ENCODE results near the gene CES2.
A peak's percentile ranks its signal among the peaks of the same experiment; 100 is the strongest.

Gene CES2

DNA sequence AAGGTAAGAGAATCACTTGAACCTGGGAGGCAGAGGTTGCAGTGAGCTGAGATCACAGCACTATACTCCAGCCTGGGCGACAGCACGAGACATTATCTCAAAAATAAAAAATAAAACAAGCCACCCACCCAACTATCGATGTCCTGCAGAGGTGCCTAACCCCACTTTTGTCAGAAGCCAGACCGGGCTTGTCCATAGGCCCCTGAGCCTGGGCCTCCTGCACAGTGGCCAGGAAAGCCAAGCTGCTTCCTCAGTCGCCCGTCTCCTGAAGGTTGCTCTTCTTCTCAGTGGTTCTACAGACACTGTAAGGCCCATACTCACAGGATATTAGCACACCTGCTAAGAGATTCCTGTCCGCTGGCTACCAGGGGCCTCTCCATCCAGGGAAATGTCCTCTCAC is 11.2 kb downstream of the CES2 start:
- H3K9me3 ChIP-seq (ENCODE audit: control insufficient read depth, insufficient read depth, low read depth, low read length): no peaks in the 10 kb centered on the region
- POLR2A ChIA-PET: interaction anchor here (1.5 kb wide), 1 partner anchor 66 kb away, joined by 5 read pairs; the partner anchor contains the start of gene PDP2
- CTCF ChIA-PET: interaction anchor here (0.7 to 1.3 kb wide), 6 partner anchors 11 to 482 kb away, joined by 3 to 7 read pairs (median 4); no protein-coding TSS in a partner anchor
- H3K36me3 ChIP-seq (ENCODE audit: control insufficient read depth in 2 of 2, insufficient read depth in 1 of 2, low read length in 2 of 2): peaks cover 0 to 24% of the 10 kb centered on the region in 2 experiments; a peak in 1 of 3 replicates
- no peaks in the 10 kb centered on the region for H3K4me1 ChIP-seq (ENCODE audit: control insufficient read depth, insufficient read depth, low read length)
- no peak overlapping the region for H3K27ac ChIP-seq (ENCODE audit: extremely low read depth, low read depth, low read length)
- TF ChIP-seq SP7 (tag by site-specific recombination; IDR thresholded peaks at IDR 0.05) (no peak), YY2 (tag by site-specific recombination; IDR thresholded peaks at IDR 0.05) (no peak), KLF1 (tag by site-specific recombination; IDR thresholded peaks at IDR 0.05) (no peak), ZNF423 (tag by site-specific recombination; IDR thresholded peaks at IDR 0.05) (no peak), BCL11B (tag by site-specific recombination; IDR thresholded peaks at IDR 0.05; ENCODE audit: low read depth) (no peak)
- no peak overlapping the region for H3K4me3 ChIP-seq (ENCODE audit: low read depth, low read length)

DNA sequence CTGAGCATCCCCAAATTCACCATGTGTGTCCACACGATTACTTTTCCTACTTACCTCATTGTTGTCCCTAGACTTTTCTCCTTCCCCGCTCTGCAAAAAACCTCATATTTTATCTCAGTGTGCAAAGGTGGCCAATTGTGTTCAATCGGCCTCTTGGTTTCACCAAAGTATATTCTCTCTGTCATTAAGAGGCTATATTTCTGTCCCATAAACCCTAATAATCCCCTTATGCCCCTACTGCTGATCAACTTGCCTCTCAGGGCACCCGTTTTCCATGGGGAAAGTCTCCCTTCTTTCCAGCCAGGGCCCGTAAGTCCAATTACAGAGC is 11.6 kb downstream of the CES2 start:
- H3K36me3 ChIP-seq (ENCODE audit: control insufficient read depth in 2 of 2, insufficient read depth in 1 of 2, low read length in 2 of 2): peaks cover 0 to 20% of the 10 kb centered on the region in 2 experiments; a peak in 1 of 3 replicates
- ChIA-PET CTCF (interaction anchor here (0.7 to 1.3 kb wide), 8 partner anchors 11 to 481 kb away, joined by 3 to 6 read pairs (median 4); partner anchors contain the start of gene CES3), POLR2A (no interaction called here)
- no peak for TF ChIP-seq ZFP3 (tag by site-specific recombination; IDR thresholded peaks at IDR 0.05; ENCODE audit: low read depth)
- TF ChIP-seq SP3 (tag by site-specific recombination; IDR thresholded peaks at IDR 0.05): no peak
- no peak for TF ChIP-seq HOXD13 (CRISPR knock-in tag; IDR thresholded peaks at IDR 0.05; ENCODE audit: borderline replicate concordance)
- no peak for TF ChIP-seq ZNF169 (tag by site-specific recombination; IDR thresholded peaks at IDR 0.05)
- no peak for TF ChIP-seq ZNF391 (tag by site-specific recombination; IDR thresholded peaks at IDR 0.05; ENCODE audit: borderline replicate concordance, low read depth)
- TF ChIP-seq, protein P1, sequence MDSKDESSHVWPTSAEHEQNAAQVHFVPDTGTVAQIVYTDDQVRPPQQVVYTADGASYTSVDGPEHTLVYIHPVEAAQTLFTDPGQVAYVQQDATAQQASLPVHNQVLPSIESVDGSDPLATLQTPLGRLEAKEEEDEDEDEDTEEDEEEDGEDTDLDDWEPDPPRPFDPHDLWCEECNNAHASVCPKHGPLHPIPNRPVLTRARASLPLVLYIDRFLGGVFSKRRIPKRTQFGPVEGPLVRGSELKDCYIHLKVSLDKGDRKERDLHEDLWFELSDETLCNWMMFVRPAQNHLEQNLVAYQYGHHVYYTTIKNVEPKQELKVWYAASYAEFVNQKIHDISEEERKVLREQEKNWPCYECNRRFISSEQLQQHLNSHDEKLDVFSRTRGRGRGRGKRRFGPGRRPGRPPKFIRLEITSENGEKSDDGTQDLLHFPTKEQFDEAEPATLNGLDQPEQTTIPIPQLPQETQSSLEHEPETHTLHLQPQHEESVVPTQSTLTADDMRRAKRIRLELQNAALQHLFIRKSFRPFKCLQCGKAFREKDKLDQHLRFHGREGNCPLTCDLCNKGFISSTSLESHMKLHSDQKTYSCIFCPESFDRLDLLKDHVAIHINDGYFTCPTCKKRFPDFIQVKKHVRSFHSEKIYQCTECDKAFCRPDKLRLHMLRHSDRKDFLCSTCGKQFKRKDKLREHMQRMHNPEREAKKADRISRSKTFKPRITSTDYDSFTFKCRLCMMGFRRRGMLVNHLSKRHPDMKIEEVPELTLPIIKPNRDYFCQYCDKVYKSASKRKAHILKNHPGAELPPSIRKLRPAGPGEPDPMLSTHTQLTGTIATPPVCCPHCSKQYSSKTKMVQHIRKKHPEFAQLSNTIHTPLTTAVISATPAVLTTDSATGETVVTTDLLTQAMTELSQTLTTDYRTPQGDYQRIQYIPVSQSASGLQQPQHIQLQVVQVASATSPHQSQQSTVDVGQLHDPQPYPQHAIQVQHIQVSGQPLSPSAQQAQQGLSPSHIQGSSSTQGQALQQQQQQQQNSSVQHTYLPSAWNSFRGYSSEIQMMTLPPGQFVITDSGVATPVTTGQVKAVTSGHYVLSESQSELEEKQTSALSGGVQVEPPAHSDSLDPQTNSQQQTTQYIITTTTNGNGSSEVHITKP (tag by site-specific recombination; IDR thresholded peaks at IDR 0.05): no peak
- TF ChIP-seq ZNF624 (tag by site-specific recombination; IDR thresholded peaks at IDR 0.05): no peak
- TF ChIP-seq, protein P2, sequence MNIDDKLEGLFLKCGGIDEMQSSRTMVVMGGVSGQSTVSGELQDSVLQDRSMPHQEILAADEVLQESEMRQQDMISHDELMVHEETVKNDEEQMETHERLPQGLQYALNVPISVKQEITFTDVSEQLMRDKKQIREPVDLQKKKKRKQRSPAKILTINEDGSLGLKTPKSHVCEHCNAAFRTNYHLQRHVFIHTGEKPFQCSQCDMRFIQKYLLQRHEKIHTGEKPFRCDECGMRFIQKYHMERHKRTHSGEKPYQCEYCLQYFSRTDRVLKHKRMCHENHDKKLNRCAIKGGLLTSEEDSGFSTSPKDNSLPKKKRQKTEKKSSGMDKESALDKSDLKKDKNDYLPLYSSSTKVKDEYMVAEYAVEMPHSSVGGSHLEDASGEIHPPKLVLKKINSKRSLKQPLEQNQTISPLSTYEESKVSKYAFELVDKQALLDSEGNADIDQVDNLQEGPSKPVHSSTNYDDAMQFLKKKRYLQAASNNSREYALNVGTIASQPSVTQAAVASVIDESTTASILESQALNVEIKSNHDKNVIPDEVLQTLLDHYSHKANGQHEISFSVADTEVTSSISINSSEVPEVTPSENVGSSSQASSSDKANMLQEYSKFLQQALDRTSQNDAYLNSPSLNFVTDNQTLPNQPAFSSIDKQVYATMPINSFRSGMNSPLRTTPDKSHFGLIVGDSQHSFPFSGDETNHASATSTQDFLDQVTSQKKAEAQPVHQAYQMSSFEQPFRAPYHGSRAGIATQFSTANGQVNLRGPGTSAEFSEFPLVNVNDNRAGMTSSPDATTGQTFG (tag by site-specific recombination; IDR thresholded peaks at IDR 0.05; ENCODE audit: borderline replicate concordance): no peak
- H3K9me3 ChIP-seq (ENCODE audit: control insufficient read depth, insufficient read depth, low read depth, low read length): no peaks in the 10 kb centered on the region
- no peaks in the 10 kb centered on the region for H3K4me1 ChIP-seq (ENCODE audit: control insufficient read depth, insufficient read depth, low read length)
- H3K27ac ChIP-seq (ENCODE audit: extremely low read depth, low read depth, low read length): no peak overlapping the region
- no peak overlapping the region for H3K4me3 ChIP-seq (ENCODE audit: low read depth, low read length)

DNA sequence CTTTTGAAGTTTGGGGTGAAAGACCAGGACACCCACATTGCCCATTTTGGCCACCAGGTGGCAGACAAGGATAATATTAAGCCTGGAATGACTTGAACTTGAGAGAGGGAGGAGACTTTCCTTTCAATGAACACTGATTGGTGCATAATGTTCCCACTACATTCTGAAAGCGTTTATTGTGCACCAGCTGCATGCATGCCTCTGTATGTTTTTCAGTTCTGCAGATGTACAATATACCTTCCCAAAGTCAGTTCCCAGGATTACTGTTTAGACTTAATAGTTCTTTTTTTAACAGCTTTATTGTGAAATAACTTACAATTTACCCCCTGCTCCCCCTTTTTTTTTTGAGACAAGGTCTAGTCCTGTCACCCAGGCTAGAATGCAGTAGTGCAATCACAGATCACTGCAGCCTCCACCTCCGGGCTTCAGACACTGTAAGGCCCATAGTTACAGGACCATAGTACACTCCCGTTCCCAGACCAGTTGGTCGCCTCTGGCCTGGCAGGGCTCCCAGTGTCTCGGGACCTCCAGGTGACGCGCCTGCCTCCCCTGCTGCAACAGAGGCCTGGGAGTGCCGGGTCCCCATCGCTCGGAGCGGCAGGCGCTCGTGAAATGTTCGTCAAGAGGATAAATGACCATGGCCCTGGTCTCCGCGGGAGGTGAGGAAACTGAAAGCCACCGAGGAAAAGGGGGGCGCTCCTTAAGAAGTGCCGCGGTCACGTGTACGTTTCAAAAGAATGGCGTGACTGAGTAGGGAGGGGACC is 12.2 kb downstream of the CES2 start:
- no peak overlapping the region for H3K4me3 ChIP-seq (ENCODE audit: low read depth, low read length)
- no peak overlapping the region for H3K27ac ChIP-seq (ENCODE audit: extremely low read depth, low read depth, low read length)
- no peaks in the 10 kb centered on the region for H3K9me3 ChIP-seq (ENCODE audit: control insufficient read depth, insufficient read depth, low read depth, low read length)
- POLR2A ChIA-PET: no interaction called here
- CTCF ChIA-PET: interaction anchor here (0.6 to 1.3 kb wide), 8 partner anchors 12 to 660 kb away, joined by 3 to 6 read pairs (median 4); partner anchors contain the start of genes CES3 and CIAO2B
- H3K4me1 ChIP-seq (ENCODE audit: control insufficient read depth, insufficient read depth, low read length): no peaks in the 10 kb centered on the region
- H3K36me3 ChIP-seq (ENCODE audit: control insufficient read depth in 2 of 2, insufficient read depth in 1 of 2, low read length in 2 of 2): peaks cover 0 to 15% of the 10 kb centered on the region in 2 experiments; a peak in 1 of 3 replicates
- TF ChIP-seq ZNF366 (tag by site-specific recombination; conservative IDR thresholded peaks at IDR 0.05) (peak; percentile 60), MZF1 (tag by site-specific recombination; IDR thresholded peaks at IDR 0.05; ENCODE audit: borderline replicate concordance) (no peak), ZNF335 (tag by site-specific recombination; conservative IDR thresholded peaks at IDR 0.05) (no peak), ZSCAN16 (tag by site-specific recombination; IDR thresholded peaks at IDR 0.05) (no peak), FEZF1 (tag by site-specific recombination; IDR thresholded peaks at IDR 0.05) (no peak), ZNF654 (tag by site-specific recombination; IDR thresholded peaks at IDR 0.05; ENCODE audit: low read depth) (peak; percentile 74), ZFP3 (tag by site-specific recombination; IDR thresholded peaks at IDR 0.05; ENCODE audit: low read depth) (no peak), ZNF311 (tag by site-specific recombination; IDR thresholded peaks at IDR 0.05; ENCODE audit: borderline replicate concordance) (no peak)
- TF ChIP-seq, protein P3, sequence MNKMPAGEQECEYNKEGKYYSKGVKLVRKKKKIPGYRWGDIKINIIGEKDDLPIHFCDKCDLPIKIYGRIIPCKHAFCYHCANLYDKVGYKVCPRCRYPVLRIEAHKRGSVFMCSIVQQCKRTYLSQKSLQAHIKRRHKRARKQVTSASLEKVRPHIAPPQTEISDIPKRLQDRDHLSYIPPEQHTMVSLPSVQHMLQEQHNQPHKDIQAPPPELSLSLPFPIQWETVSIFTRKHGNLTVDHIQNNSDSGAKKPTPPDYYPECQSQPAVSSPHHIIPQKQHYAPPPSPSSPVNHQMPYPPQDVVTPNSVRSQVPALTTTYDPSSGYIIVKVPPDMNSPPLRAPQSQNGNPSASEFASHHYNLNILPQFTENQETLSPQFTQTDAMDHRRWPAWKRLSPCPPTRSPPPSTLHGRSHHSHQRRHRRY (tag by site-specific recombination; IDR thresholded peaks at IDR 0.05): no peak
- TF ChIP-seq, protein P4, sequence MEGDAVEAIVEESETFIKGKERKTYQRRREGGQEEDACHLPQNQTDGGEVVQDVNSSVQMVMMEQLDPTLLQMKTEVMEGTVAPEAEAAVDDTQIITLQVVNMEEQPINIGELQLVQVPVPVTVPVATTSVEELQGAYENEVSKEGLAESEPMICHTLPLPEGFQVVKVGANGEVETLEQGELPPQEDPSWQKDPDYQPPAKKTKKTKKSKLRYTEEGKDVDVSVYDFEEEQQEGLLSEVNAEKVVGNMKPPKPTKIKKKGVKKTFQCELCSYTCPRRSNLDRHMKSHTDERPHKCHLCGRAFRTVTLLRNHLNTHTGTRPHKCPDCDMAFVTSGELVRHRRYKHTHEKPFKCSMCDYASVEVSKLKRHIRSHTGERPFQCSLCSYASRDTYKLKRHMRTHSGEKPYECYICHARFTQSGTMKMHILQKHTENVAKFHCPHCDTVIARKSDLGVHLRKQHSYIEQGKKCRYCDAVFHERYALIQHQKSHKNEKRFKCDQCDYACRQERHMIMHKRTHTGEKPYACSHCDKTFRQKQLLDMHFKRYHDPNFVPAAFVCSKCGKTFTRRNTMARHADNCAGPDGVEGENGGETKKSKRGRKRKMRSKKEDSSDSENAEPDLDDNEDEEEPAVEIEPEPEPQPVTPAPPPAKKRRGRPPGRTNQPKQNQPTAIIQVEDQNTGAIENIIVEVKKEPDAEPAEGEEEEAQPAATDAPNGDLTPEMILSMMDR (tag by site-specific recombination; IDR thresholded peaks at IDR 0.05): peak; percentile 62

All from HEK293 (cell line).